ENCODE measurements around the gene YIPF2.
"Not testable (repeated sequence)": the region's sequence is repeated elsewhere in the genome, so short reads cannot be mapped to it uniquely, and the experiment has no call there.

Gene YIPF2

GRCh38 chr19:10941649-10942048 lies 13.2 kb upstream of the YIPF2 start:
- DNase-seq (ENCODE audit: low read depth in 2 of 2) = not testable (repeated sequence)

GRCh38 chr19:10936661-10937084 lies 8.2 kb upstream of the YIPF2 start:
- DNase-seq (ENCODE audit: low read depth in 2 of 2) = no peak

- DNase-seq (ENCODE audit: low read depth in 2 of 2) = no peak
Measured at GRCh38 chr19:10935371-10936059, 7.1 kb upstream of the YIPF2 start.

- DNase-seq (ENCODE audit: low read depth in 2 of 2) = no peak
Measured at GRCh38 chr19:10929402-10929794, 959 bp upstream of the YIPF2 start.

- no peak for DNase-seq (ENCODE audit: low read depth in 2 of 2)
Measured at GRCh38 chr19:10927730-10928562, 493 bp downstream of the YIPF2 start.

- no peak for DNase-seq (ENCODE audit: low read depth in 2 of 2)
Measured at GRCh38 chr19:10924597-10924996, 3.8 kb downstream of the YIPF2 start.

GRCh38 chr19:10923260-10924112 lies 5.0 kb downstream of the YIPF2 start:
- no peak for DNase-seq (ENCODE audit: low read depth in 2 of 2)

- DNase-seq (ENCODE audit: low read depth in 2 of 2) = no peak
Measured at GRCh38 chr19:10922638-10923014, 5.8 kb downstream of the YIPF2 start.

GRCh38 chr19:10921910-10922637 lies 6.4 kb downstream of the YIPF2 start:
- DNase-seq (ENCODE audit: low read depth in 2 of 2) = no peak

- DNase-seq (ENCODE audit: low read depth in 2 of 2) = no peak
Measured at GRCh38 chr19:10921199-10921909, 7.1 kb downstream of the YIPF2 start.

GRCh38 chr19:10920781-10921180 lies 7.7 kb downstream of the YIPF2 start:
- DNase-seq (ENCODE audit: low read depth in 2 of 2) = no peak

GRCh38 chr19:10920288-10920655 lies 8.2 kb downstream of the YIPF2 start:
- DNase-seq (ENCODE audit: low read depth in 2 of 2) = no peak

GRCh38 chr19:10919352-10920287 lies 8.8 kb downstream of the YIPF2 start:
- no peak for DNase-seq (ENCODE audit: low read depth in 2 of 2)

- DNase-seq (ENCODE audit: low read depth in 2 of 2) = no peak
Measured at GRCh38 chr19:10918359-10918758, 10.1 kb downstream of the YIPF2 start.

- no peak for DNase-seq (ENCODE audit: low read depth in 2 of 2)
Measured at GRCh38 chr19:10916602-10917001, 11.8 kb downstream of the YIPF2 start.

- no peak for DNase-seq (ENCODE audit: low read depth in 2 of 2)
Measured at GRCh38 chr19:10915130-10916091, 13.0 kb downstream of the YIPF2 start.

GRCh38 chr19:10913716-10914340 lies 14.6 kb downstream of the YIPF2 start:
- DNase-seq (ENCODE audit: low read depth in 2 of 2) = no peak

- DNase-seq (ENCODE audit: low read depth in 2 of 2) = no peak
Measured at GRCh38 chr19:10912619-10913018, 15.8 kb downstream of the YIPF2 start.
